Liver (tissue), 9 donors: ENCODE results near the gene MARK3. TPM values are rescaled to one million over a fixed set of nuclear protein-coding genes. Genes with fewer than 3 reads are reported as not detected.
"Not testable (repeated sequence)": the region's sequence is repeated elsewhere in the genome, so short reads cannot be mapped to it uniquely, and the experiment has no call there.

Source experiments
- DNase-seq: peaks from one replicate; pipeline ENCODE4 v3.0.0-alpha.2; 2017; ENCODE audit warnings: low spot score
- H3K27ac ChIP-seq, 2 donors: one replicate each; pipeline ENCODE4 v1.7.0; 2013; ENCODE audit warnings: inconsistent platforms in 2 of 2, low read length in 2 of 2, control low read depth in 1 of 2, low read depth in 1 of 2, mild to moderate bottlenecking in 1 of 2
- H3K27me3 ChIP-seq, 4 donors: one replicate each; pipeline versions ENCODE4 v1.6.1 to v1.7.0; 2013; ENCODE audit warnings: low read length in 3 of 4, inconsistent platforms in 1 of 4, mild to moderate bottlenecking in 1 of 4, moderate library complexity in 1 of 4; ENCODE audit not compliant: control insufficient read depth in 4 of 4, insufficient read depth in 4 of 4
- H3K36me3 ChIP-seq, 4 donors: one replicate each; pipeline versions ENCODE4 v1.6.1 to v1.7.0; 2013; ENCODE audit warnings: low read length in 3 of 4, mild to moderate bottlenecking in 3 of 4, low read depth in 1 of 4, moderate library complexity in 1 of 4; ENCODE audit not compliant: control insufficient read depth in 4 of 4, insufficient read depth in 3 of 4
- H3K4me1 ChIP-seq, 4 donors: one replicate each; pipeline versions ENCODE4 v1.6.1 to v1.7.0; 2013; ENCODE audit warnings: low read length in 3 of 4, mild to moderate bottlenecking in 3 of 4, moderate library complexity in 1 of 4; ENCODE audit not compliant: control insufficient read depth in 4 of 4, insufficient read depth in 4 of 4
- H3K4me3 ChIP-seq, 3 donors: one replicate each; pipeline versions ENCODE4 v1.6.1 to v1.7.0; 2013; ENCODE audit warnings: low read length in 3 of 3, control low read depth in 1 of 3, low read depth in 1 of 3, mild to moderate bottlenecking in 1 of 3
- H3K9ac ChIP-seq, 2 donors: one replicate each; pipeline ENCODE4 v1.7.0; 2013; ENCODE audit warnings: low read length in 2 of 2, mild to moderate bottlenecking in 2 of 2, moderate library complexity in 2 of 2, control low read depth in 1 of 2, low read depth in 1 of 2
- H3K9me3 ChIP-seq, 4 donors: one replicate each; pipeline versions ENCODE4 v1.6.1 to v1.7.0; 2013; ENCODE audit warnings: low read length in 3 of 4; ENCODE audit not compliant: control insufficient read depth in 4 of 4
- EGR1 ChIP-seq, 2 donors: IDR thresholded peaks; 2 replicates each; pipeline ENCODE4 v1.6.1; 2016 to 2018; ENCODE audit warnings: antibody characterized with exemption in 2 of 2, low read depth in 2 of 2
- FOXA1 ChIP-seq: IDR thresholded peaks from 2 replicates; pipeline ENCODE4 v1.6.1; 2016; ENCODE audit warnings: antibody characterized with exemption
- FOXA2 ChIP-seq: IDR thresholded peaks from 2 replicates; pipeline ENCODE4 v1.6.1; 2016; ENCODE audit warnings: antibody characterized with exemption
- GABPA ChIP-seq, 2 donors: IDR thresholded peaks in 1 of 2; conservative IDR thresholded peaks in 1 of 2; 2 replicates each; pipeline ENCODE4 v1.6.1; 2016; ENCODE audit warnings: antibody characterized with exemption in 2 of 2, mild to moderate bottlenecking in 1 of 2, moderate library complexity in 1 of 2
- HNF4G ChIP-seq: IDR thresholded peaks from 2 replicates; pipeline ENCODE4 v1.6.1; 2016; ENCODE audit warnings: antibody characterized with exemption
- JUND ChIP-seq, 2 donors: IDR thresholded peaks; 2 replicates each; pipeline ENCODE4 v1.6.1; 2016; ENCODE audit warnings: antibody characterized with exemption in 2 of 2
- NR2F2 ChIP-seq: IDR thresholded peaks from 2 replicates; pipeline ENCODE4 v1.6.1; 2016; ENCODE audit warnings: antibody characterized with exemption
- RAD21 ChIP-seq, 2 donors: IDR thresholded peaks; 2 replicates each; pipeline ENCODE4 v1.6.1; 2016; ENCODE audit warnings: antibody characterized with exemption in 2 of 2, mild to moderate bottlenecking in 2 of 2
- RXRA ChIP-seq, 2 donors: IDR thresholded peaks; 2 replicates each; pipeline ENCODE4 v1.6.1; 2017 to 2018; ENCODE audit warnings: antibody characterized with exemption in 2 of 2, mild to moderate bottlenecking in 1 of 2
- SP1 ChIP-seq: IDR thresholded peaks from 2 replicates; pipeline ENCODE4 v1.6.1; 2018; ENCODE audit warnings: antibody characterized with exemption, mild to moderate bottlenecking
- TAF1 ChIP-seq: conservative IDR thresholded peaks from 2 replicates; pipeline ENCODE4 v1.6.1; 2016; ENCODE audit warnings: antibody characterized with exemption, mild to moderate bottlenecking
- YY1 ChIP-seq: IDR thresholded peaks from 2 replicates; pipeline ENCODE4 v1.6.1; 2016; ENCODE audit warnings: antibody characterized with exemption, mild to moderate bottlenecking
- WGBS: extraction: QIAGEN DNeasy Blood & Tissue Kit; methylation state at CpG from one replicate; pipeline ENCODE4 v1.1.7; 2013; 5-methylcytosine and 5-hydroxymethylcytosine counted together
- polyA plus RNA-seq, 2 donors: library from polyadenylated mRNA; stranded (reverse) in 1 of 2; unstranded in 1 of 2; fragments of 200-250 nt in 1 of 2; fragments of >200 nt in 1 of 2; fragmentation: Nextera tagmentation in 1 of 2; extraction: Ambion mirVana in 1 of 2; gene quantifications; one replicate each; pipeline versions ENCODE4 v1.2.1 to v1.2.3, GENCODE V29; 2013 to 2015
- total RNA-seq, 2 donors: library from RNA; depleted of rRNA; stranded (reverse); fragments of >200 nt; gene quantifications; one replicate each; pipeline ENCODE4 v1.2.3, GENCODE V29; 2014
- TF ChIP-seq, protein P1 (sequence below): IDR thresholded peaks from 2 replicates; pipeline ENCODE4 v1.6.1; 2016; ENCODE audit warnings: antibody characterized with exemption
- TF ChIP-seq, protein P2 (sequence below): fragments of 150-350 bp; IDR thresholded peaks from 2 replicates; pipeline ENCODE4 v1.5.1; 2017; ENCODE audit warnings: improper control_type of control experiment, low read depth, low read length; ENCODE audit not compliant: missing input control
- donor health status: healthy.
- donor health status: healthy.
- donor health status: healthy.
- donor health status: healthy.
- donor health status: healthy.

MARK3 gene
- total and polyA plus RNA-seq, 4 donors, result 14.1 to 86.0 (median 33.0) TPM

DNA sequence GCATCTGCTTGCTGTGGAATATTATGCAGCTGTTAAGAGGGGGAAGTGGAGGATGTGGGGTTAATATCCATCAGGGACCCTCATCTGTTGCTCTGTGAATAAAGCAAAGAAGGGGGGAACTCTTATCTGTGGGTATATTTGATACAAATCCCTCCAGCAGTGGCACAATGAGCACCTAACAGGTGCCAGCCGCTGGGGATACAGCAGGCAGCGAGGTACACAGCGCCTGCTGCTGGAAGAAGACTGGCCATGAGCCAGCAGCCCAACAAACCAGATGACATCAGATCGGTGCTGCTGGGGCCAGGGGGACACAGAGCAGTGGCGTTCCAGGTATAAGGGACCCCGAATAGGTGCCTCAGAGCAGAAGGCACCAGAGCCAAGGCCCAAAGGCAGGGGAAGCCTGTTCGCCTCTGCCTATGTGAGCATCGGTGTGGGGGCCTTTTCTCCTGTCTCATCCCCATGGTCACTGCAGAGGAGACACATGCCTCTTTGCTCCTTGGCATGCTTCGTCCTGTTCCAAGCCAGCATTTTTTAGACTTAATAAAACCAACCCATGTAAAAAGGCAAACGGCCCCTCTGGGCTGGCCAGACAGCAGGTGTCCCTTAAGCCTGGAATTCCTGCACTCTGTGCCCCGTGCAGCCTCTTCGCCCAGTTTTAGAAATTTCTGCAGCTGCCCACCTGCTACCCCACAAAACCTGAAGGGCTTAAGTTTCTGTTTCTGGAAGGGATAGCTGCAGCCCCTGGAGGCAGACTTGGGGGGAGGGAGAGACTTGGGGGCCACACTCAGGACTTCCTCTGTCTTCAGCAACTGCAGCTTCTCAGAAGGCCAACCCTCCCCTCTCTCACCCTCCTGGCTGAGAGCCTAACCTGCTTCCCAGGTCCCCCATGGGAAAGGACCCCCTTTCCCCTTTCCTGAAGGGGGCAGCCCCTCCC, 139.1 kb downstream of the MARK3 start:
- Histone ChIP-seq H3K9ac (no peak overlapping the region), H3K27me3 (no peaks in the 10 kb centered on the region), H3K27ac (no peak overlapping the region), H3K9me3 (no peaks in the 10 kb centered on the region), H3K4me3 (no peak overlapping the region), H3K4me1 (peaks cover 29 to 74% (median 35%) of the 10 kb centered on the region in 4 donors), H3K36me3 (no peaks in the 10 kb centered on the region)
- no peak for TF ChIP-seq YY1
- TF ChIP-seq, protein P1, sequence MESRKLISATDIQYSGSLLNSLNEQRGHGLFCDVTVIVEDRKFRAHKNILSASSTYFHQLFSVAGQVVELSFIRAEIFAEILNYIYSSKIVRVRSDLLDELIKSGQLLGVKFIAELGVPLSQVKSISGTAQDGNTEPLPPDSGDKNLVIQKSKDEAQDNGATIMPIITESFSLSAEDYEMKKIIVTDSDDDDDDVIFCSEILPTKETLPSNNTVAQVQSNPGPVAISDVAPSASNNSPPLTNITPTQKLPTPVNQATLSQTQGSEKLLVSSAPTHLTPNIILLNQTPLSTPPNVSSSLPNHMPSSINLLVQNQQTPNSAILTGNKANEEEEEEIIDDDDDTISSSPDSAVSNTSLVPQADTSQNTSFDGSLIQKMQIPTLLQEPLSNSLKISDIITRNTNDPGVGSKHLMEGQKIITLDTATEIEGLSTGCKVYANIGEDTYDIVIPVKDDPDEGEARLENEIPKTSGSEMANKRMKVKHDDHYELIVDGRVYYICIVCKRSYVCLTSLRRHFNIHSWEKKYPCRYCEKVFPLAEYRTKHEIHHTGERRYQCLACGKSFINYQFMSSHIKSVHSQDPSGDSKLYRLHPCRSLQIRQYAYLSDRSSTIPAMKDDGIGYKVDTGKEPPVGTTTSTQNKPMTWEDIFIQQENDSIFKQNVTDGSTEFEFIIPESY, result no peak
- TF ChIP-seq JUND (IDR thresholded peaks at IDR 0.05), result no peak
- TF ChIP-seq FOXA1, result no peak
- TF ChIP-seq RXRA (IDR thresholded peaks at IDR 0.05), result no peak
- no peak for TF ChIP-seq TAF1
- TF ChIP-seq EGR1 (IDR thresholded peaks at IDR 0.05; ENCODE audit: low read depth in 2 of 2), result no peak
- TF ChIP-seq HNF4G, result no peak
- no peak for TF ChIP-seq NR2F2
- no peak for TF ChIP-seq FOXA2
- no peak for TF ChIP-seq SP1
- TF ChIP-seq, protein P2, sequence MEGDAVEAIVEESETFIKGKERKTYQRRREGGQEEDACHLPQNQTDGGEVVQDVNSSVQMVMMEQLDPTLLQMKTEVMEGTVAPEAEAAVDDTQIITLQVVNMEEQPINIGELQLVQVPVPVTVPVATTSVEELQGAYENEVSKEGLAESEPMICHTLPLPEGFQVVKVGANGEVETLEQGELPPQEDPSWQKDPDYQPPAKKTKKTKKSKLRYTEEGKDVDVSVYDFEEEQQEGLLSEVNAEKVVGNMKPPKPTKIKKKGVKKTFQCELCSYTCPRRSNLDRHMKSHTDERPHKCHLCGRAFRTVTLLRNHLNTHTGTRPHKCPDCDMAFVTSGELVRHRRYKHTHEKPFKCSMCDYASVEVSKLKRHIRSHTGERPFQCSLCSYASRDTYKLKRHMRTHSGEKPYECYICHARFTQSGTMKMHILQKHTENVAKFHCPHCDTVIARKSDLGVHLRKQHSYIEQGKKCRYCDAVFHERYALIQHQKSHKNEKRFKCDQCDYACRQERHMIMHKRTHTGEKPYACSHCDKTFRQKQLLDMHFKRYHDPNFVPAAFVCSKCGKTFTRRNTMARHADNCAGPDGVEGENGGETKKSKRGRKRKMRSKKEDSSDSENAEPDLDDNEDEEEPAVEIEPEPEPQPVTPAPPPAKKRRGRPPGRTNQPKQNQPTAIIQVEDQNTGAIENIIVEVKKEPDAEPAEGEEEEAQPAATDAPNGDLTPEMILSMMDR, result no peak
- no peak for TF ChIP-seq GABPA (IDR thresholded peaks at IDR 0.05 in 1 of 2, conservative IDR thresholded peaks at IDR 0.05 in 1 of 2)
- no peak for TF ChIP-seq RAD21 (IDR thresholded peaks at IDR 0.05)
- WGBS, result 81% methylated on average over 12 of the region's 12 CpGs
- no peak for DNase-seq

DNA sequence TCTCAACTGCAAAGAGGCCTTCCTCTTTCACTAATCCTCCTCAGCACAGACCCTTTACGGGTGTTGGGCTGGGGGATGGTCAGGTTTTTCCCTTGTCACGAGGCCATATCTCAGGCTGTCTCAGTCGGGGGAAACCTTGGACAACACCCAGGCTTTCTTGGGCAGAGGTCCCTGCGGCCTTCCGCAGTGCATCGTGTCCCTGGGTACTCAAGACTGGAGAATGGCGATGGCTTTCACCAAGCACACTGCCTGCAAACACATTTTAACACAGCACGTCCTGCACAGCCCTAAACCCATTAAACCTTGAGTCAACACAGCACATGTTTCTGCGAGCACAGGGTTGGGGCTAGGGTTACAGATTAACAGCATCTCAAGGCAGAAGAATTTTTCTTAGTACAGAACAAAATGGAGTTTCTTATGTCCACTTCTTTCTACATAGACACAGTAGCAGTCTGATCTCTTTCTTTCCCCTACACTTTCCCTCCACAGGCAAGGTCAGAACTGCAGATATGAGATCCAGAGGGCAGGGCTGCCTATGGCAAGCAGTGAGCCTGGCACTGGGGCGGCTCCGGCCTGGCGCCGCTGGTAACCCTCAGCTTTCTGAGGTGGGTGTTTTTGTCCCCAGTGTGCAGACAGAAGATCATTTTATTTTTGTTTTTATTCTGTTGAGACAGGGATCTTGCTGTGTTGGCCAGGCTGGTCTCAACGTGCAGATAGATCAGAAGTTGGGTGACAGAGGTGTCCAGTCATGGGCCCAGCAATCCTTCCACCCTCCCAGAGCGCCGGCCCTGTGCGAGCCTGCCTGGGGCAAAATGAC, 140.4 kb downstream of the MARK3 start:
- H3K4me3 ChIP-seq, H3K27me3 ChIP-seq, H3K9ac ChIP-seq, H3K36me3 ChIP-seq, H3K9me3 ChIP-seq, H3K27ac ChIP-seq, DNase-seq: not testable (repeated sequence)
- WGBS, result 64% methylated on average over 17 of the region's 17 CpGs
- peaks cover 36 to 78% (median 47%) of the 10 kb centered on the region in 4 donors for H3K4me1 ChIP-seq
- TF ChIP-seq SP1, result peak; percentile 14
